ENCODE measurements around the gene CRADD.
A peak's percentile ranks its signal among the peaks of the same experiment; 100 is the strongest.

The CRADD gene

GRCh38 chr12:93654421-93654820 lies 22.8 kb upstream of the CRADD start:
- no peaks in the 10 kb centered on the region for H3K27me3 ChIP-seq (ENCODE audit: control insufficient read depth, insufficient read depth, low read length)
- H3K27ac ChIP-seq (ENCODE audit: low read depth, low read length), result no peak overlapping the region
- no peak overlapping the region for H3K9ac ChIP-seq (ENCODE audit: low read length)
- no peaks in the 10 kb centered on the region for H3K4me1 ChIP-seq (ENCODE audit: control insufficient read depth, insufficient read depth, low read length)
- H3K4me3 ChIP-seq (ENCODE audit: low read length), result no peak overlapping the region
- H3K36me3 ChIP-seq (ENCODE audit: control insufficient read depth, insufficient read depth, low read length), result no peaks in the 10 kb centered on the region

GRCh38 chr12:93657071-93657470 lies 20.1 kb upstream of the CRADD start:
- Histone ChIP-seq H3K4me1 (ENCODE audit: control insufficient read depth, insufficient read depth, low read length) (no peaks in the 10 kb centered on the region), H3K9ac (ENCODE audit: low read length) (no peak overlapping the region), H3K4me3 (ENCODE audit: low read length) (no peak overlapping the region), H3K36me3 (ENCODE audit: control insufficient read depth, insufficient read depth, low read length) (no peaks in the 10 kb centered on the region), H3K27me3 (ENCODE audit: control insufficient read depth, insufficient read depth, low read length) (no peaks in the 10 kb centered on the region), H3K27ac (ENCODE audit: low read depth, low read length) (no peak overlapping the region)

- H3K27me3 ChIP-seq (ENCODE audit: control insufficient read depth, insufficient read depth, low read length), result no peaks in the 10 kb centered on the region
- H3K4me1 ChIP-seq (ENCODE audit: control insufficient read depth, insufficient read depth, low read length), result no peaks in the 10 kb centered on the region
- no peaks in the 10 kb centered on the region for H3K36me3 ChIP-seq (ENCODE audit: control insufficient read depth, insufficient read depth, low read length)
- no peak overlapping the region for H3K27ac ChIP-seq (ENCODE audit: low read depth, low read length)
- no peak overlapping the region for H3K4me3 ChIP-seq (ENCODE audit: low read length)
- H3K9ac ChIP-seq (ENCODE audit: low read length), result no peak overlapping the region
Measured at GRCh38 chr12:93661021-93661420, 16.2 kb upstream of the CRADD start.

- no peak overlapping the region for H3K27ac ChIP-seq (ENCODE audit: low read depth, low read length)
Measured at GRCh38 chr12:93663006-93663728, 14.0 kb upstream of the CRADD start.

GRCh38 chr12:93663729-93664084 lies 13.5 kb upstream of the CRADD start:
- no peaks in the 10 kb centered on the region for H3K27me3 ChIP-seq (ENCODE audit: control insufficient read depth, insufficient read depth, low read length)
- H3K27ac ChIP-seq (ENCODE audit: low read depth, low read length), result no peak overlapping the region

More at GRCh38 chr12:93663006-93663728, 14.0 kb upstream of the CRADD start:
- H3K27me3 ChIP-seq (ENCODE audit: control insufficient read depth, insufficient read depth, low read length), result no peaks in the 10 kb centered on the region
- no peak overlapping the region for H3K9ac ChIP-seq (ENCODE audit: low read length)
- no peak overlapping the region for H3K4me3 ChIP-seq (ENCODE audit: low read length)
- no peaks in the 10 kb centered on the region for H3K4me1 ChIP-seq (ENCODE audit: control insufficient read depth, insufficient read depth, low read length)
- no peaks in the 10 kb centered on the region for H3K36me3 ChIP-seq (ENCODE audit: control insufficient read depth, insufficient read depth, low read length)

GRCh38 chr12:93664573-93665138 lies 12.5 kb upstream of the CRADD start:
- H3K27ac ChIP-seq (ENCODE audit: low read depth, low read length), result no peak overlapping the region
- no peaks in the 10 kb centered on the region for H3K36me3 ChIP-seq (ENCODE audit: control insufficient read depth, insufficient read depth, low read length)
- no peaks in the 10 kb centered on the region for H3K4me1 ChIP-seq (ENCODE audit: control insufficient read depth, insufficient read depth, low read length)
- H3K4me3 ChIP-seq (ENCODE audit: low read length), result no peak overlapping the region
- H3K9ac ChIP-seq (ENCODE audit: low read length), result no peak overlapping the region
- H3K27me3 ChIP-seq (ENCODE audit: control insufficient read depth, insufficient read depth, low read length), result no peaks in the 10 kb centered on the region

More at GRCh38 chr12:93663729-93664084, 13.5 kb upstream of the CRADD start:
- H3K4me3 ChIP-seq (ENCODE audit: low read length), result no peak overlapping the region
- no peak overlapping the region for H3K9ac ChIP-seq (ENCODE audit: low read length)
- no peaks in the 10 kb centered on the region for H3K36me3 ChIP-seq (ENCODE audit: control insufficient read depth, insufficient read depth, low read length)
- no peaks in the 10 kb centered on the region for H3K4me1 ChIP-seq (ENCODE audit: control insufficient read depth, insufficient read depth, low read length)

- H3K36me3 ChIP-seq (ENCODE audit: control insufficient read depth, insufficient read depth, low read length), result no peaks in the 10 kb centered on the region
- no peak overlapping the region for H3K4me3 ChIP-seq (ENCODE audit: low read length)
- H3K27ac ChIP-seq (ENCODE audit: low read depth, low read length), result peak overlapping the region; percentile 56
- no peak overlapping the region for H3K9ac ChIP-seq (ENCODE audit: low read length)
- H3K27me3 ChIP-seq (ENCODE audit: control insufficient read depth, insufficient read depth, low read length), result no peaks in the 10 kb centered on the region
- no peaks in the 10 kb centered on the region for H3K4me1 ChIP-seq (ENCODE audit: control insufficient read depth, insufficient read depth, low read length)
Measured at GRCh38 chr12:93667672-93668071, 9.5 kb upstream of the CRADD start.

- Histone ChIP-seq H3K27ac (ENCODE audit: low read depth, low read length) (no peak overlapping the region), H3K36me3 (ENCODE audit: control insufficient read depth, insufficient read depth, low read length) (no peaks in the 10 kb centered on the region), H3K27me3 (ENCODE audit: control insufficient read depth, insufficient read depth, low read length) (no peaks in the 10 kb centered on the region), H3K4me3 (ENCODE audit: low read length) (no peak overlapping the region), H3K9ac (ENCODE audit: low read length) (no peak overlapping the region), H3K4me1 (ENCODE audit: control insufficient read depth, insufficient read depth, low read length) (no peaks in the 10 kb centered on the region)
Measured at GRCh38 chr12:93668919-93669418, 8.2 kb upstream of the CRADD start.

GRCh38 chr12:93669452-93669851 lies 7.7 kb upstream of the CRADD start:
- H3K36me3 ChIP-seq (ENCODE audit: control insufficient read depth, insufficient read depth, low read length), result no peaks in the 10 kb centered on the region
- no peaks in the 10 kb centered on the region for H3K27me3 ChIP-seq (ENCODE audit: control insufficient read depth, insufficient read depth, low read length)
- no peak overlapping the region for H3K27ac ChIP-seq (ENCODE audit: low read depth, low read length)
- no peak overlapping the region for H3K9ac ChIP-seq (ENCODE audit: low read length)
- H3K4me1 ChIP-seq (ENCODE audit: control insufficient read depth, insufficient read depth, low read length), result no peaks in the 10 kb centered on the region
- no peak overlapping the region for H3K4me3 ChIP-seq (ENCODE audit: low read length)

- Histone ChIP-seq H3K4me1 (ENCODE audit: control insufficient read depth, insufficient read depth, low read length) (no peaks in the 10 kb centered on the region), H3K27me3 (ENCODE audit: control insufficient read depth, insufficient read depth, low read length) (no peaks in the 10 kb centered on the region), H3K9ac (ENCODE audit: low read length) (no peak overlapping the region), H3K27ac (ENCODE audit: low read depth, low read length) (no peak overlapping the region), H3K36me3 (ENCODE audit: control insufficient read depth, insufficient read depth, low read length) (no peaks in the 10 kb centered on the region), H3K4me3 (ENCODE audit: low read length) (no peak overlapping the region)
Measured at GRCh38 chr12:93670104-93670503, 7.1 kb upstream of the CRADD start.

- Histone ChIP-seq H3K4me3 (ENCODE audit: low read length) (no peak overlapping the region), H3K9ac (ENCODE audit: low read length) (no peak overlapping the region), H3K36me3 (ENCODE audit: control insufficient read depth, insufficient read depth, low read length) (no peaks in the 10 kb centered on the region), H3K27me3 (ENCODE audit: control insufficient read depth, insufficient read depth, low read length) (no peaks in the 10 kb centered on the region), H3K4me1 (ENCODE audit: control insufficient read depth, insufficient read depth, low read length) (no peaks in the 10 kb centered on the region), H3K27ac (ENCODE audit: low read depth, low read length) (no peak overlapping the region)
Measured at GRCh38 chr12:93671044-93671443, 6.1 kb upstream of the CRADD start.

GRCh38 chr12:93673084-93673483 lies 4.1 kb upstream of the CRADD start:
- Histone ChIP-seq H3K36me3 (ENCODE audit: control insufficient read depth, insufficient read depth, low read length) (no peaks in the 10 kb centered on the region), H3K4me1 (ENCODE audit: control insufficient read depth, insufficient read depth, low read length) (peaks cover 4% of the 10 kb centered on the region), H3K4me3 (ENCODE audit: low read length) (no peak overlapping the region), H3K27me3 (ENCODE audit: control insufficient read depth, insufficient read depth, low read length) (no peaks in the 10 kb centered on the region), H3K9ac (ENCODE audit: low read length) (no peak overlapping the region), H3K27ac (ENCODE audit: low read depth, low read length) (no peak overlapping the region)

GRCh38 chr12:93674386-93674785 lies 2.8 kb upstream of the CRADD start:
- Histone ChIP-seq H3K27me3 (ENCODE audit: control insufficient read depth, insufficient read depth, low read length) (no peaks in the 10 kb centered on the region), H3K9ac (ENCODE audit: low read length) (no peak overlapping the region), H3K4me3 (ENCODE audit: low read length) (no peak overlapping the region), H3K4me1 (ENCODE audit: control insufficient read depth, insufficient read depth, low read length) (peaks cover 8% of the 10 kb centered on the region), H3K27ac (ENCODE audit: low read depth, low read length) (no peak overlapping the region), H3K36me3 (ENCODE audit: control insufficient read depth, insufficient read depth, low read length) (no peaks in the 10 kb centered on the region)
